NT2/D1 (cell line): ENCODE results near the gene PALM.

Experiments
- SUZ12 ChIP-seq: IDR thresholded peaks from 2 replicates; pipeline ENCODE4 v1.6.1; 2011; ENCODE audit not compliant: insufficient read length, insufficient read depth; ENCODE audit errors: extremely low read depth
- YY1 ChIP-seq: IDR thresholded peaks from 2 replicates; pipeline ENCODE4 v1.6.1; 2011; ENCODE audit not compliant: insufficient read length, insufficient read depth
- ZNF274 ChIP-seq: IDR thresholded peaks from 2 replicates; pipeline ENCODE4 v1.6.1; 2011; ENCODE audit warnings: mild to moderate bottlenecking, low read depth, low read length

DNA sequence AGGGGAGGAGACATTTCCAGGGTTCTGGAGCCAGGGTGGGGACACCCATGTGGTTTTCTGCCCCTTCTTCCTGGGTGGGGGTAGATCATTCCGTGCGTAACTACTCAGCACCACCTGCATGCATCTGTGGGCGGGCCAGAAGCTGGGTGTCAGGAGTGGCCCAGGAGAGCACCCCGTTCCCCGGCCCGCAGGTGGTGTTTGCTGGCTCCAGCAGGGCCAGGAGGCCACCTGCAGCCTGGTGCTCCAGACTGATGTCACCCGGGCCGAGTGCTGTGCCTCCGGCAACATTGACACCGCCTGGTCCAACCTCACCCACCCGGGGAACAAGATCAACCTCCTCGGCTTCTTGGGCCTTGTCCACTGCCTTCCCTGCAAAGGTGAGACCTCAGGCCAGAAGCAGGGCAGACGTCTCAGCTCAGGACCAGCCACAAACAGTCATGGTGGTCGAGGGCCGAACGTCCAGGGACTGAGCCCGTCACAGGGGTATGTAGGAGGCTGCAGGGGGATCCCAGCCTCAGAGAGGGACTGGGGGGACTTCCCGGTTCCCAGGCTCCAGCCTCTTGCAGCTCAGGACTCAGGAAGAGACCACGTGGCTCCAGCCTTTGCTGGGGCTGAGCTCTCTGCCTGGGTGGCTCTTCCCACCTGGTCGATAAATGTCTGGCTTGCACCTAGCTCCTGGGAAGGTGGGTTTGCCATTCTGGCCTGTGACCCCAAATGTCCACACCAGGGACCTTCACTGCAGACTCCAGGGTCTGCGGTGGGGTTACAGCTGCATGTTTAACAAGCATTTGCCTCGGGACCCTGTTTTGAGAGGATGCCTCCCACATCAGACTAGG, 30.9 kb upstream of the PALM start:
- TF ChIP-seq YY1 (no peak), ZNF274 (no peak), SUZ12 (no peak)
